H1 (cell line): ENCODE data around the gene BCL7B. TPM values are rescaled to one million over a fixed set of nuclear protein-coding genes. Genes with fewer than 3 reads are reported as not detected.

Experiments
- polyA plus RNA-seq, 7 experiments: library from polyadenylated mRNA; depleted of rRNA in 3 of 7; stranded (reverse) in 5 of 7; unstranded in 2 of 7; fragments of >200 nt in 5 of 7; fragments of 200-250 nt in 2 of 7; gene quantifications; 1 replicate in 5 of 7; 2 replicates in 1 of 7; 4 replicates in 1 of 7; pipeline versions ENCODE4 v1.2.1 to v1.2.3, GENCODE V29; 2011 to 2013; ENCODE audit warnings: missing spikeins in 2 of 7, mixed read lengths in 2 of 7
- small RNA-seq: library from polyadenylated mRNA; stranded (forward); fragments of <200 nt; extraction: miRNeasy Mini kit (QIAGEN cat#:217004); gene quantifications from one replicate; pipeline ENCODE3, GENCODE V24; 2013; ENCODE audit not compliant: insufficient read depth
- total RNA-seq: library from RNA; stranded (reverse); fragmentation: NEBNext Ultra II Directional; extraction: Animal tissue kit (Norgen Biotek cat#: 25700); gene quantifications from 2 replicates; pipeline ENCODE4 v1.2.1, GENCODE V29; 2021

The BCL7B gene
- total and polyA plus RNA-seq, 2 of the 8 experiments (the other 6 are each of a cell fraction or from before 2014, with no cell fraction given), result 24.9 to 44.6 TPM

Small RNA genes lying within 50 kb of the gene (small RNA-seq; reads per million reads assigned to genes)
- gene RNU6-1198P, result not detected

Other genes starting within 250 kb of the BCL7B start
- gene NSUN5, start 248.9 kb downstream of the BCL7B start, total RNA-seq, result 55.8 and 56.2 TPM in 2 replicates
- gene NSUN5, start 248.9 kb downstream of the BCL7B start, polyA plus RNA-seq (2011; rRNA removed), result 89.0 and 110 TPM in 2 replicates
- gene TRIM50, start 229.6 kb downstream of the BCL7B start, total RNA-seq, result 0.31 TPM in 1 of 2 replicates, not detected in the other
- gene TRIM50, start 229.6 kb downstream of the BCL7B start, polyA plus RNA-seq (2011; rRNA removed), result 0.12 and 0.25 TPM in 2 replicates
- 0.19 TPM in 1 of 2 replicates, not detected in the other for gene FKBP6, start 229.5 kb downstream of the BCL7B start, total RNA-seq
- gene FKBP6, start 229.5 kb downstream of the BCL7B start, polyA plus RNA-seq (2011; rRNA removed), result 0.11 and 0.14 TPM in 2 replicates
- gene FZD9, start 123.9 kb downstream of the BCL7B start, total RNA-seq, result 3.2 and 3.5 TPM in 2 replicates
- 4.7 and 6.7 TPM in 2 replicates for gene FZD9, start 123.9 kb downstream of the BCL7B start, polyA plus RNA-seq (2011; rRNA removed)
- 83.6 and 86.8 TPM in 2 replicates for gene BAZ1B, start 35.4 kb downstream of the BCL7B start, total RNA-seq
- 14.8 and 21.0 TPM in 2 replicates for gene BAZ1B, start 35.4 kb downstream of the BCL7B start, polyA plus RNA-seq (2011; rRNA removed)
- 22.5 and 25.8 TPM in 2 replicates for gene TBL2, start 20.9 kb upstream of the BCL7B start, total RNA-seq
- 29.7 and 36.7 TPM in 2 replicates for gene TBL2, start 20.9 kb upstream of the BCL7B start, polyA plus RNA-seq (2011; rRNA removed)
- gene MLXIPL, start 66.8 kb upstream of the BCL7B start, total RNA-seq, result 8.6 and 9.4 TPM in 2 replicates
- gene MLXIPL, start 66.8 kb upstream of the BCL7B start, polyA plus RNA-seq (2011; rRNA removed), result 10.6 and 17.0 TPM in 2 replicates
- gene VPS37D, start 110.1 kb upstream of the BCL7B start, total RNA-seq, result 3.4 and 3.8 TPM in 2 replicates
- gene VPS37D, start 110.1 kb upstream of the BCL7B start, polyA plus RNA-seq (2011; rRNA removed), result 5.0 and 6.9 TPM in 2 replicates
- gene DNAJC30, start 125.8 kb upstream of the BCL7B start, total RNA-seq, result 6.0 and 6.1 TPM in 2 replicates
- gene DNAJC30, start 125.8 kb upstream of the BCL7B start, polyA plus RNA-seq (2011; rRNA removed), result 6.3 and 10.0 TPM in 2 replicates
- 72.2 and 78.4 TPM in 2 replicates for gene BUD23, start 125.9 kb upstream of the BCL7B start, total RNA-seq
- gene BUD23, start 125.9 kb upstream of the BCL7B start, polyA plus RNA-seq (2011; rRNA removed), result 72.3 and 76.5 TPM in 2 replicates
- gene STX1A, start 162.0 kb upstream of the BCL7B start, total RNA-seq, result 9.9 and 13.5 TPM in 2 replicates
- gene STX1A, start 162.0 kb upstream of the BCL7B start, polyA plus RNA-seq (2011; rRNA removed), result 17.5 and 25.9 TPM in 2 replicates
- 19.8 and 19.9 TPM in 2 replicates for gene ABHD11, start 181.1 kb upstream of the BCL7B start, total RNA-seq
- 42.2 and 50.5 TPM in 2 replicates for gene ABHD11, start 181.1 kb upstream of the BCL7B start, polyA plus RNA-seq (2011; rRNA removed)
- gene CLDN3, start 212.6 kb upstream of the BCL7B start, total RNA-seq, result 19.1 and 20.8 TPM in 2 replicates
- 65.2 and 91.2 TPM in 2 replicates for gene CLDN3, start 212.6 kb upstream of the BCL7B start, polyA plus RNA-seq (2011; rRNA removed)